ENCODE measurements around the gene IDH1. TPM values are rescaled to one million over a fixed set of nuclear protein-coding genes. Genes with fewer than 3 reads are reported as not detected.
"Not testable (repeated sequence)": the region's sequence is repeated elsewhere in the genome, so short reads cannot be mapped to it uniquely, and the experiment has no call there.

Gene IDH1
- total RNA-seq, 1 experiment from 2014 or later = 166 TPM

- no peaks in the 10 kb centered on the region for H3K27me3 Mint-ChIP-seq (ENCODE audit: unreplicated experiment)
- peaks cover 21% of the 10 kb centered on the region for H3K36me3 Mint-ChIP-seq (ENCODE audit: insufficient read depth, unreplicated experiment)
- peak within 1 kb of the TSS; percentile 84 for H3K27ac Mint-ChIP-seq (ENCODE audit: unreplicated experiment)
- peak within 1 kb of the TSS; percentile 90 for H3K4me3 Mint-ChIP-seq (ENCODE audit: low read depth, unreplicated experiment)
- BruUV-seq (replicated peaks) = no TSS peak
- intact Hi-C loops (cut with micrococcal nuclease; ENCODE audit: unreplicated experiment) = no loop called here
- peak; percentile 92 for DNase-seq
- peaks cover 4% of the 10 kb centered on the region for H3K9me3 Mint-ChIP-seq (ENCODE audit: low read depth, unreplicated experiment)
- H3K4me1 Mint-ChIP-seq (ENCODE audit: low read depth, unreplicated experiment) = peaks cover 24% of the 10 kb centered on the region
- CTCF ChIA-PET = interaction anchor here (1.1 to 2.6 kb wide), 3 partner anchors 12 to 165 kb away, joined by 3 to 14 read pairs (median 4); partner anchors contain the start of gene IDH1
- no peak for TF ChIP-seq CTCF (IDR thresholded peaks at IDR 0.05; ENCODE audit: unreplicated experiment)
These were observed 11.1 kb upstream of the IDH1 start, which contains the start of gene PIKFYVE for GRCh38 chr2:208265801-208266552. Gene PIKFYVE (plus strand): TSS chr2:208266255. CDS start chr2:208271520, 5,265 bp downstream.

GRCh38 chr2:208265371-208265800 is 10.5 kb upstream of the IDH1 start:
- H3K36me3 Mint-ChIP-seq (ENCODE audit: insufficient read depth, unreplicated experiment) = peaks cover 21% of the 10 kb centered on the region
- H3K27me3 Mint-ChIP-seq (ENCODE audit: unreplicated experiment) = no peaks in the 10 kb centered on the region
- DNase-seq = no peak
- peaks cover 4% of the 10 kb centered on the region for H3K9me3 Mint-ChIP-seq (ENCODE audit: low read depth, unreplicated experiment)
- peaks cover 24% of the 10 kb centered on the region for H3K4me1 Mint-ChIP-seq (ENCODE audit: low read depth, unreplicated experiment)
- CTCF ChIA-PET = interaction anchor here (1.0 to 2.6 kb wide), 3 partner anchors 11 to 164 kb away, joined by 3 to 14 read pairs (median 3); partner anchors contain the start of gene IDH1
- H3K27ac Mint-ChIP-seq (ENCODE audit: unreplicated experiment) = peak overlapping the region; percentile 84
- intact Hi-C loops (cut with micrococcal nuclease; ENCODE audit: unreplicated experiment) = no loop called here
- no peak for TF ChIP-seq CTCF (IDR thresholded peaks at IDR 0.05; ENCODE audit: unreplicated experiment)
- peak overlapping the region; percentile 90 for H3K4me3 Mint-ChIP-seq (ENCODE audit: low read depth, unreplicated experiment)
- BruUV-seq (replicated peaks) = no TSS peak

- Mint-ChIP-seq H3K4me3 (ENCODE audit: low read depth, unreplicated experiment) (peak overlapping the region; percentile 36), H3K27ac (ENCODE audit: unreplicated experiment) (peak overlapping the region; percentile 58), H3K36me3 (ENCODE audit: insufficient read depth, unreplicated experiment) (peaks cover 37% of the 10 kb centered on the region), H3K4me1 (ENCODE audit: low read depth, unreplicated experiment) (peaks cover 27% of the 10 kb centered on the region)
- CTCF ChIA-PET = interaction anchor here (0.7 to 4.7 kb wide), 2 partner anchors 155 to 464 kb away, joined by 5 to 25 read pairs; no protein-coding TSS in a partner anchor
- DNase-seq; BruUV-seq (replicated peaks); H3K9me3 Mint-ChIP-seq (ENCODE audit: low read depth, unreplicated experiment); H3K27me3 Mint-ChIP-seq (ENCODE audit: unreplicated experiment): not testable (repeated sequence)
- intact Hi-C loops (cut with micrococcal nuclease; ENCODE audit: unreplicated experiment) = loop anchor here (5.0 kb wide), 1 partner anchor 1075 kb away; no protein-coding TSS in a partner anchor
These were observed 2.3 kb upstream of the IDH1 start for GRCh38 chr2:208256849-208257813.

GRCh38 chr2:208256192-208256782 is 1.4 kb upstream of the IDH1 start:
- H3K4me1 Mint-ChIP-seq (ENCODE audit: low read depth, unreplicated experiment) = peaks cover 27% of the 10 kb centered on the region
- no peaks in the 10 kb centered on the region for H3K27me3 Mint-ChIP-seq (ENCODE audit: unreplicated experiment)
- H3K27ac Mint-ChIP-seq (ENCODE audit: unreplicated experiment) = peak overlapping the region; percentile 91
- DNase-seq = no peak
- no TSS peak for BruUV-seq (replicated peaks)
- no peaks in the 10 kb centered on the region for H3K9me3 Mint-ChIP-seq (ENCODE audit: low read depth, unreplicated experiment)
- H3K36me3 Mint-ChIP-seq (ENCODE audit: insufficient read depth, unreplicated experiment) = peaks cover 39% of the 10 kb centered on the region
- intact Hi-C loops (cut with micrococcal nuclease; ENCODE audit: unreplicated experiment) = loop anchor here (5.0 kb wide), 1 partner anchor 1076 kb away; no protein-coding TSS in a partner anchor
- CTCF ChIA-PET = interaction anchor here (0.7 to 4.7 kb wide), 3 partner anchors 81 to 463 kb away, joined by 5 to 46 read pairs (median 25); no protein-coding TSS in a partner anchor
- H3K4me3 Mint-ChIP-seq (ENCODE audit: low read depth, unreplicated experiment) = peak overlapping the region; percentile 100
- TF ChIP-seq CTCF (IDR thresholded peaks at IDR 0.05; ENCODE audit: unreplicated experiment) = no peak
